Osteoblast (primary cell): ENCODE results near the gene SMIM43. TPM values are rescaled to one million over a fixed set of nuclear protein-coding genes. Genes with fewer than 3 reads are reported as not detected.

ENCODE experiments used
- DNase-seq: peaks from one replicate; pipeline ENCODE4 v3.0.0; 2011; ENCODE audit warnings: low spot score, mixed read lengths; ENCODE audit not compliant: insufficient read length; ENCODE audit errors: missing footprints
- H2AFZ ChIP-seq: 2 replicates; pipeline ENCODE4 v1.6.0; 2011; ENCODE audit warnings: mild to moderate bottlenecking, low read length
- H3K27ac ChIP-seq: 2 replicates; pipeline ENCODE4 v1.5.1; 2011; ENCODE audit warnings: mild to moderate bottlenecking, low read depth, low read length, moderate library complexity
- H3K27me3 ChIP-seq: 2 replicates; pipeline ENCODE4 v1.6.0; 2012; ENCODE audit warnings: mild to moderate bottlenecking, control low read depth, inconsistent platforms, low read length, moderate library complexity; ENCODE audit not compliant: insufficient read depth
- H3K36me3 ChIP-seq: 2 replicates; pipeline ENCODE4 v1.5.1; 2011; ENCODE audit warnings: mild to moderate bottlenecking, low read length, control low read depth, moderate library complexity; ENCODE audit not compliant: insufficient read depth
- H3K4me1 ChIP-seq: 2 replicates; pipeline ENCODE4 v1.5.1; 2011; ENCODE audit warnings: mild to moderate bottlenecking, low read length, control low read depth, moderate library complexity; ENCODE audit not compliant: insufficient read depth
- H3K4me2 ChIP-seq: 2 replicates; pipeline ENCODE4 v1.6.0; 2011; ENCODE audit warnings: mild to moderate bottlenecking, low read length; ENCODE audit not compliant: insufficient read depth
- H3K4me3 ChIP-seq: fragments of 200-600 bp; sonication (generic); 3 replicates; pipeline ENCODE4 v1.5.1; 2012; ENCODE audit warnings: mild to moderate bottlenecking, low read length, inconsistent platforms; ENCODE audit not compliant: insufficient read depth
- H3K79me2 ChIP-seq: 2 replicates; pipeline ENCODE4 v1.6.0; 2012; ENCODE audit warnings: mild to moderate bottlenecking, low read length, control low read depth, inconsistent platforms; ENCODE audit not compliant: insufficient read depth
- H3K9me3 ChIP-seq: 2 replicates; pipeline ENCODE4 v1.5.1; 2011; ENCODE audit warnings: low read depth, low read length, control low read depth
- H4K20me1 ChIP-seq: 2 replicates; pipeline ENCODE4 v1.6.0; 2012; ENCODE audit warnings: mild to moderate bottlenecking, low read length, control low read depth; ENCODE audit not compliant: insufficient read depth
- total RNA-seq: library from RNA; depleted of rRNA; stranded (reverse); fragments of >200 nt; gene quantifications from 2 replicates; pipeline ENCODE4 v1.2.3, GENCODE V29; 2012
- TF ChIP-seq, protein P1 (sequence below): IDR thresholded peaks from 2 replicates; pipeline ENCODE4 v1.5.1; 2011; ENCODE audit warnings: mild to moderate bottlenecking, low read depth, low read length, moderate library complexity; ENCODE audit errors: extremely low read depth

Gene SMIM43
- total RNA-seq, 1 donor, result 0.72 TPM

- no peaks in the 10 kb centered on the region for H3K9me3 ChIP-seq
- H3K27ac ChIP-seq, result no peak overlapping the region
- no peaks in the 10 kb centered on the region for H3K79me2 ChIP-seq
- no peak overlapping the region for H3K4me2 ChIP-seq
- DNase-seq, result no peak
- TF ChIP-seq, protein P1, sequence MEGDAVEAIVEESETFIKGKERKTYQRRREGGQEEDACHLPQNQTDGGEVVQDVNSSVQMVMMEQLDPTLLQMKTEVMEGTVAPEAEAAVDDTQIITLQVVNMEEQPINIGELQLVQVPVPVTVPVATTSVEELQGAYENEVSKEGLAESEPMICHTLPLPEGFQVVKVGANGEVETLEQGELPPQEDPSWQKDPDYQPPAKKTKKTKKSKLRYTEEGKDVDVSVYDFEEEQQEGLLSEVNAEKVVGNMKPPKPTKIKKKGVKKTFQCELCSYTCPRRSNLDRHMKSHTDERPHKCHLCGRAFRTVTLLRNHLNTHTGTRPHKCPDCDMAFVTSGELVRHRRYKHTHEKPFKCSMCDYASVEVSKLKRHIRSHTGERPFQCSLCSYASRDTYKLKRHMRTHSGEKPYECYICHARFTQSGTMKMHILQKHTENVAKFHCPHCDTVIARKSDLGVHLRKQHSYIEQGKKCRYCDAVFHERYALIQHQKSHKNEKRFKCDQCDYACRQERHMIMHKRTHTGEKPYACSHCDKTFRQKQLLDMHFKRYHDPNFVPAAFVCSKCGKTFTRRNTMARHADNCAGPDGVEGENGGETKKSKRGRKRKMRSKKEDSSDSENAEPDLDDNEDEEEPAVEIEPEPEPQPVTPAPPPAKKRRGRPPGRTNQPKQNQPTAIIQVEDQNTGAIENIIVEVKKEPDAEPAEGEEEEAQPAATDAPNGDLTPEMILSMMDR, result no peak
- peaks cover 6% of the 10 kb centered on the region for H3K4me1 ChIP-seq
- peak overlapping the region; percentile 57 for H2AFZ ChIP-seq
- no peaks in the 10 kb centered on the region for H4K20me1 ChIP-seq
- no peaks in the 10 kb centered on the region for H3K36me3 ChIP-seq
- no peaks in the 10 kb centered on the region for H3K27me3 ChIP-seq
- H3K4me3 ChIP-seq, result no peak overlapping the region
Observed at GRCh38 chr4:121717680-121718237, 47.2 kb downstream of the SMIM43 start.

DNA sequence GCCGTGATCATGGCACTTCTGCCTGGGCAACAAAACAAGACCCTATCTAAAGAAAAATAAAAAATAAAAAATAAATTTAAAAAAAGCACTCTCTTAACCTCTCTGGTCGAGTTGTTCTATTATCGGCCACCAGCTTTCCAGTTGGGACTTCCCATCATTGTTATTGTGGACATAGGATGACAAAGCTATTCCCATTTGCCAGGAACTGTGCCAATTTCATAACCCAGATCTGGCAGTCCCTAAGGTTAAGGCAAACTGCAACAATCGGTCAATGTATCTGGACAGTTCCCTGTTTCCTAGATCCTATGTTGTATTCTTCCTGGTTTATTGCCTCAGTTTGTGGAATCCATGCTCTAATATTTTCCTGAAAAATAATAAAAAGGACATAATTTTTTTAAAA is 50.4 kb downstream of the SMIM43 start:
- H3K4me2 ChIP-seq, result no peak overlapping the region
- H3K79me2 ChIP-seq, result no peaks in the 10 kb centered on the region
- H2AFZ ChIP-seq, result no peak overlapping the region
- H3K36me3 ChIP-seq, result no peaks in the 10 kb centered on the region
- no peaks in the 10 kb centered on the region for H3K27me3 ChIP-seq
- no peak for DNase-seq
- peaks cover 25% of the 10 kb centered on the region for H3K4me1 ChIP-seq
- TF ChIP-seq, protein P1, result no peak
- H3K4me3 ChIP-seq, result no peak overlapping the region
- H3K27ac ChIP-seq, result no peak overlapping the region
- H3K9me3 ChIP-seq, result no peaks in the 10 kb centered on the region
- H4K20me1 ChIP-seq, result no peaks in the 10 kb centered on the region

- Histone ChIP-seq H3K27me3 (no peaks in the 10 kb centered on the region), H3K9me3 (no peaks in the 10 kb centered on the region), H3K4me1 (peaks cover 20% of the 10 kb centered on the region), H2AFZ (no peak overlapping the region), H3K36me3 (no peaks in the 10 kb centered on the region), H3K27ac (no peak overlapping the region), H4K20me1 (no peaks in the 10 kb centered on the region), H3K79me2 (no peaks in the 10 kb centered on the region), H3K4me3 (no peak overlapping the region), H3K4me2 (no peak overlapping the region)
- TF ChIP-seq, protein P1, result no peak
- no peak for DNase-seq
Observed at GRCh38 chr4:121712783-121713182, 52.2 kb downstream of the SMIM43 start.

DNA sequence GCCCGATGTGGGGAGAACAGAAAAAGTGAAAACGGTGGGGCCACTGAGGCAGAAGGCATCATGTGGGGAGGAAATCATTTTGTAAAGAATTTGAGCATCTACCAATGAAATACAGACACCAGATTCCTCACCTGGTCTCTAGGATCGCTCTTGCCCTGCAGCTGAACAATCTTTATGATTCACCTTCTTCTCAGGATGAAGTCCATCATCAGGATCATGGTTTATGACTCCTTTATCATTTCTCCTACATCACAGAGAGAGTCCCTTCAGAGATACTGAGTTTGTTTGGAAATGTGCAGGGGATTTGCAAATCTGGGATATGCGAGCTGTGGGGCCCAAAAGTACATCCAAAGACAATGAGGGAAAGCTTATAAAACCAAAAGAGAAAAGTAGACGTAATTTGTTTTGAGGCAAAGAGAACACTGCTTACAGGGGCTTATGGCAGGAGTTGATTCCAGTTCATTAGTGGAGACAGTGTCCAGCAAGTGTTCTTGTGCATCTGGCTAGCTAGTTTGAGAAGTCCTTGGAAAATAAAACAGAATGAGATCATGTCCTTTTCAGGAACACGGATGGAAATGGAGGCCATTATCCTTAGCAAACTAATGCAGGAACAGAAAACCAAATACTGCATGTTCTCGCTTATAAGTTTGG is 52.8 kb downstream of the SMIM43 start:
- Histone ChIP-seq H3K27ac (peak overlapping the region; percentile 86), H2AFZ (peak overlapping the region; percentile 28), H3K36me3 (no peaks in the 10 kb centered on the region), H3K79me2 (no peaks in the 10 kb centered on the region), H3K4me2 (peak overlapping the region; percentile 77), H3K27me3 (no peaks in the 10 kb centered on the region), H3K4me3 (peak overlapping the region; percentile 33), H3K9me3 (no peaks in the 10 kb centered on the region), H4K20me1 (no peaks in the 10 kb centered on the region), H3K4me1 (peaks cover 23% of the 10 kb centered on the region)
- TF ChIP-seq, protein P1, result no peak
- DNase-seq, result no peak
